PC-3 (cell line): ENCODE measurements around the gene UBE2E3.

Experiments
- EZH2 ChIP-seq: fragments of 300-600 bp; sonication (generic); IDR thresholded peaks from one replicate; pipeline ENCODE4 v1.6.1; 2017; ENCODE audit warnings: antibody characterized with exemption, mild to moderate bottlenecking, low read length; ENCODE audit not compliant: unreplicated experiment
- TF ChIP-seq, protein P1 (sequence below): fragments of 300-600 bp; sonication (generic); conservative IDR thresholded peaks from 2 replicates; pipeline ENCODE4 v1.5.1; 2017; ENCODE audit warnings: antibody characterized with exemption, low read depth, mild to moderate bottlenecking, low read length

DNA sequence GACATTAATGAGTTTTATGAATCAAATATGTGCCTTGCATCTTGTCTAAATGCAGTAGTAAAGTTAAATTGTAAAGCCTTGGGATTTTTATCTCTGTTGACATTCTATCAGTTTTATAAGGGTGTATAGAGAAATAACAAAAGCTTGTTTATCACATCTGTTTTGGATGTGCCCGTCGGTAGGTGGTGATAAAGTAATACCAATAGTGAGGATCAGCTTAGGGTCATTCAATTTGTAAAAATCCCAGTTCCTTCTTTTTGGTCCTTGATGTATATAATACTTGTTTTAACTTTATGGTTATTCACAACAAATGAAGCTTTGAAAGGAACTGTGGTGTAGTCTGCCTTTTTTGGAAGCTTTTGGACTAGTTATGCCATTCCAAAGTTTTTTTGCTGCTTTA lies 12.6 kb downstream of the UBE2E3 start:
- TF ChIP-seq, protein P1, sequence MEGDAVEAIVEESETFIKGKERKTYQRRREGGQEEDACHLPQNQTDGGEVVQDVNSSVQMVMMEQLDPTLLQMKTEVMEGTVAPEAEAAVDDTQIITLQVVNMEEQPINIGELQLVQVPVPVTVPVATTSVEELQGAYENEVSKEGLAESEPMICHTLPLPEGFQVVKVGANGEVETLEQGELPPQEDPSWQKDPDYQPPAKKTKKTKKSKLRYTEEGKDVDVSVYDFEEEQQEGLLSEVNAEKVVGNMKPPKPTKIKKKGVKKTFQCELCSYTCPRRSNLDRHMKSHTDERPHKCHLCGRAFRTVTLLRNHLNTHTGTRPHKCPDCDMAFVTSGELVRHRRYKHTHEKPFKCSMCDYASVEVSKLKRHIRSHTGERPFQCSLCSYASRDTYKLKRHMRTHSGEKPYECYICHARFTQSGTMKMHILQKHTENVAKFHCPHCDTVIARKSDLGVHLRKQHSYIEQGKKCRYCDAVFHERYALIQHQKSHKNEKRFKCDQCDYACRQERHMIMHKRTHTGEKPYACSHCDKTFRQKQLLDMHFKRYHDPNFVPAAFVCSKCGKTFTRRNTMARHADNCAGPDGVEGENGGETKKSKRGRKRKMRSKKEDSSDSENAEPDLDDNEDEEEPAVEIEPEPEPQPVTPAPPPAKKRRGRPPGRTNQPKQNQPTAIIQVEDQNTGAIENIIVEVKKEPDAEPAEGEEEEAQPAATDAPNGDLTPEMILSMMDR, result no peak
- no peak for TF ChIP-seq EZH2
